CD14-positive monocyte (primary cell): ENCODE measurements around the gene PCOLCE2. TPM values are rescaled to one million over a fixed set of nuclear protein-coding genes. Genes with fewer than 3 reads are reported as not detected.

ENCODE experiments used
- DNase-seq, 3 donors: peaks; one replicate each; pipeline ENCODE4 v3.0.0-alpha.2; 2011 to 2022
- H2AFZ ChIP-seq: 2 replicates; pipeline ENCODE4 v1.6.0; 2012; ENCODE audit warnings: mild to moderate bottlenecking, low read depth, low read length, inconsistent platforms; ENCODE audit not compliant: insufficient read depth, poor library complexity, severe bottlenecking
- H3K27ac ChIP-seq, 2 donors: 1 replicate in 1 of 2; 2 replicates in 1 of 2; pipeline ENCODE4 v1.5.1; 2012 to 2013; ENCODE audit warnings: low read length in 2 of 2, control low read depth in 1 of 2, inconsistent platforms in 1 of 2, low read depth in 1 of 2, mild to moderate bottlenecking in 1 of 2
- H3K27me3 ChIP-seq, 2 donors: one replicate each; pipeline versions ENCODE4 v1.6.0 to v1.6.1; 2011 to 2013; ENCODE audit warnings: low read length in 2 of 2; ENCODE audit not compliant: control insufficient read depth in 2 of 2, insufficient read depth in 2 of 2
- H3K36me3 ChIP-seq, 2 donors: replicated peaks in 1 of 2; 1 replicate in 1 of 2; 2 replicates in 1 of 2; pipeline versions ENCODE4 v1.5.1 to v1.6.1; 2012 to 2013; ENCODE audit warnings: low read length in 2 of 2, control low read depth in 1 of 2, inconsistent platforms in 1 of 2, mild to moderate bottlenecking in 1 of 2; ENCODE audit not compliant: insufficient read depth in 2 of 2, control insufficient read depth in 1 of 2
- H3K4me1 ChIP-seq, 2 donors: 1 replicate in 1 of 2; 2 replicates in 1 of 2; pipeline versions ENCODE4 v1.5.1 to v1.6.1; 2012 to 2013; ENCODE audit warnings: low read length in 2 of 2, control low read depth in 1 of 2, inconsistent platforms in 1 of 2, mild to moderate bottlenecking in 1 of 2, moderate library complexity in 1 of 2; ENCODE audit not compliant: insufficient read depth in 2 of 2, control insufficient read depth in 1 of 2
- H3K4me2 ChIP-seq: replicated peaks from 2 replicates; pipeline ENCODE3; 2012; ENCODE audit warnings: low read length, moderate library complexity, mild to moderate bottlenecking; ENCODE audit not compliant: poor library complexity, severe bottlenecking; ENCODE audit errors: extremely low read depth
- H3K4me3 ChIP-seq, 3 experiments: fragments of 200-600 bp in 1 of 3; sonication (generic) in 1 of 3; replicated peaks in 1 of 3; 1 replicate in 2 of 3; 2 replicates in 1 of 3; pipeline ENCODE4 v1.5.1; 2011 to 2013; ENCODE audit warnings: low read length in 3 of 3, mild to moderate bottlenecking in 3 of 3, control low read depth in 2 of 3, low read depth in 2 of 3, inconsistent platforms in 1 of 3, moderate library complexity in 1 of 3
- H3K79me2 ChIP-seq: 2 replicates; pipeline ENCODE4 v1.6.0; 2012; ENCODE audit warnings: mild to moderate bottlenecking, control low read depth, inconsistent platforms, low read length, moderate library complexity; ENCODE audit not compliant: insufficient read depth
- H3K9ac ChIP-seq: 2 replicates; pipeline ENCODE4 v1.6.0; 2017; ENCODE audit warnings: low read length, mild to moderate bottlenecking; ENCODE audit not compliant: insufficient read depth, poor library complexity, severe bottlenecking
- H3K9me3 ChIP-seq, 2 donors: replicated peaks in 1 of 2; 1 replicate in 1 of 2; 2 replicates in 1 of 2; pipeline versions ENCODE4 v1.5.1 to v1.6.1; 2012 to 2013; ENCODE audit warnings: low read length in 2 of 2, control low read depth in 1 of 2; ENCODE audit not compliant: control insufficient read depth in 1 of 2, insufficient read depth in 1 of 2
- H4K20me1 ChIP-seq: 2 replicates; pipeline ENCODE4 v1.6.0; 2012; ENCODE audit warnings: mild to moderate bottlenecking, low read length, control low read depth, moderate library complexity; ENCODE audit not compliant: insufficient read depth
- H3K27ac Mint-ChIP-seq, 7 donors: one replicate each; pipeline ENCODE4 v1.8.0; 2020; ENCODE audit warnings: mild to moderate bottlenecking in 7 of 7, mixed read lengths in 7 of 7, moderate library complexity in 6 of 7, inconsistent platforms in 2 of 7
- H3K27me3 Mint-ChIP-seq, 3 donors: one replicate each; pipeline ENCODE4 v1.8.0; 2021 to 2022; ENCODE audit warnings: low read depth in 3 of 3, mild to moderate bottlenecking in 3 of 3, mixed read lengths in 3 of 3, moderate library complexity in 3 of 3, inconsistent platforms in 1 of 3
- H3K36me3 Mint-ChIP-seq, 2 donors: one replicate each; pipeline ENCODE4 v1.8.0; 2020; ENCODE audit warnings: mixed read lengths in 2 of 2, inconsistent platforms in 1 of 2, mild to moderate bottlenecking in 1 of 2
- H3K4me1 Mint-ChIP-seq: one replicate; pipeline ENCODE4 v1.8.0; 2020; ENCODE audit warnings: mild to moderate bottlenecking, mixed read lengths
- H3K4me3 Mint-ChIP-seq, 2 donors: one replicate each; pipeline ENCODE4 v1.8.0; 2020; ENCODE audit warnings: mild to moderate bottlenecking in 2 of 2, mixed read lengths in 2 of 2, moderate library complexity in 1 of 2
- H3K9me3 Mint-ChIP-seq, 7 donors: one replicate each; pipeline ENCODE4 v1.8.0; 2020 to 2022; ENCODE audit warnings: mixed read lengths in 7 of 7, mild to moderate bottlenecking in 6 of 7, moderate library complexity in 6 of 7, inconsistent platforms in 2 of 7
- CTCF ChIP-seq: fragments of 200-600 bp; IDR thresholded peaks from one replicate; pipeline ENCODE4 v1.8.0; 2022; ENCODE audit warnings: antibody characterized with exemption, mild to moderate bottlenecking
- WGBS: methylation state at CpG from one replicate; pipeline ENCODE4 v1.1.5; 2013; ENCODE audit warnings: missing lambda C conversion rate; ENCODE audit not compliant: insufficient coverage; 5-methylcytosine and 5-hydroxymethylcytosine counted together
- intact Hi-C, 2 donors: fragments of 100-400 bp; cut with micrococcal nuclease; formaldehyde crosslinking; loops; one replicate each; pipeline versions ENCODE4 v1.15.0 to v1.15.1; 2023
- polyA plus RNA-seq, 3 donors: library from polyadenylated mRNA; depleted of rRNA in 1 of 3; unstranded in 2 of 3; stranded (reverse) in 1 of 3; fragments of 300-500 nt in 2 of 3; fragments of >200 nt in 1 of 3; fragmentation: Illumina TruSeq in 2 of 3; gene quantifications; 1 replicate in 2 of 3; 2 replicates in 1 of 3; pipeline ENCODE4 v1.2.3, GENCODE V29; 2012 to 2021

The PCOLCE2 gene
- polyA plus RNA-seq, 3 donors: not detected

- Histone ChIP-seq H3K79me2 (no peaks in the 10 kb centered on the region), H3K4me3 (no peak overlapping the region), H2AFZ (no peak overlapping the region), H3K4me1 (no peaks in the 10 kb centered on the region), H4K20me1 (no peaks in the 10 kb centered on the region), H3K36me3 (no peaks in the 10 kb centered on the region), H3K9me3 (no peaks in the 10 kb centered on the region), H3K27me3 (no peaks in the 10 kb centered on the region), H3K4me2 (no peak overlapping the region), H3K9ac (no peak overlapping the region), H3K27ac (no peak overlapping the region)
- no peak overlapping the region for H3K4me3 Mint-ChIP-seq
- no peaks in the 10 kb centered on the region for H3K36me3 Mint-ChIP-seq
- intact Hi-C loops: no loop called here
- DNase-seq: no peak
- no peak for TF ChIP-seq CTCF
- H3K27me3 Mint-ChIP-seq: peaks cover 0 to 4% (median 2%) of the 10 kb centered on the region in 3 donors
- H3K27ac Mint-ChIP-seq: no peak overlapping the region
- WGBS: 86% methylated on average over 1 of the region's 2 CpGs
- peaks cover 0 to 5% (median 0%) of the 10 kb centered on the region in 7 donors for H3K9me3 Mint-ChIP-seq
- H3K4me1 Mint-ChIP-seq: peaks cover 2% of the 10 kb centered on the region
Measured at GRCh38 chr3:142910280-142910679, 21.4 kb upstream of the PCOLCE2 start.

GRCh38 chr3:142909282-142909681 lies 20.4 kb upstream of the PCOLCE2 start:
- H3K36me3 Mint-ChIP-seq: no peaks in the 10 kb centered on the region
- no peak overlapping the region for H2AFZ ChIP-seq
- H3K9me3 Mint-ChIP-seq: peaks cover 0 to 5% (median 0%) of the 10 kb centered on the region in 7 donors
- H3K4me3 ChIP-seq: no peak overlapping the region
- DNase-seq: no peak
- no peak overlapping the region for H3K27ac Mint-ChIP-seq
- no peak overlapping the region for H3K9ac ChIP-seq
- no peaks in the 10 kb centered on the region for H3K36me3 ChIP-seq
- intact Hi-C loops: no loop called here
- H3K27me3 ChIP-seq: no peaks in the 10 kb centered on the region
- no peak overlapping the region for H3K27ac ChIP-seq
- TF ChIP-seq CTCF: no peak
- H3K79me2 ChIP-seq: no peaks in the 10 kb centered on the region
- peaks cover 0 to under 1% (median 0%) of the 10 kb centered on the region in 3 donors for H3K27me3 Mint-ChIP-seq
- no peak overlapping the region for H3K4me2 ChIP-seq
- H3K4me3 Mint-ChIP-seq: no peak overlapping the region
- H3K9me3 ChIP-seq: no peaks in the 10 kb centered on the region
- 100% methylated on average over 1 of the region's 3 CpGs for WGBS
- peaks cover 11% of the 10 kb centered on the region for H3K4me1 Mint-ChIP-seq
- no peaks in the 10 kb centered on the region for H4K20me1 ChIP-seq
- peaks cover 0 to 4% of the 10 kb centered on the region in 2 donors for H3K4me1 ChIP-seq
